Left hindlimb (tissue), 1 donor: ENCODE results near the gene CORO2A.
A peak's percentile ranks its signal among the peaks of the same experiment; 100 is the strongest.
"Not testable (repeated sequence)": the region's sequence is repeated elsewhere in the genome, so short reads cannot be mapped to it uniquely, and the experiment has no call there.

Experiments
- DNase-seq: peaks from one replicate; pipeline ENCODE4 v3.0.0-alpha.2; 2018

Gene CORO2A

GRCh38 chr9:98134702-98135557, 57.5 kb downstream of the CORO2A start:
- no peak for DNase-seq

DNA sequence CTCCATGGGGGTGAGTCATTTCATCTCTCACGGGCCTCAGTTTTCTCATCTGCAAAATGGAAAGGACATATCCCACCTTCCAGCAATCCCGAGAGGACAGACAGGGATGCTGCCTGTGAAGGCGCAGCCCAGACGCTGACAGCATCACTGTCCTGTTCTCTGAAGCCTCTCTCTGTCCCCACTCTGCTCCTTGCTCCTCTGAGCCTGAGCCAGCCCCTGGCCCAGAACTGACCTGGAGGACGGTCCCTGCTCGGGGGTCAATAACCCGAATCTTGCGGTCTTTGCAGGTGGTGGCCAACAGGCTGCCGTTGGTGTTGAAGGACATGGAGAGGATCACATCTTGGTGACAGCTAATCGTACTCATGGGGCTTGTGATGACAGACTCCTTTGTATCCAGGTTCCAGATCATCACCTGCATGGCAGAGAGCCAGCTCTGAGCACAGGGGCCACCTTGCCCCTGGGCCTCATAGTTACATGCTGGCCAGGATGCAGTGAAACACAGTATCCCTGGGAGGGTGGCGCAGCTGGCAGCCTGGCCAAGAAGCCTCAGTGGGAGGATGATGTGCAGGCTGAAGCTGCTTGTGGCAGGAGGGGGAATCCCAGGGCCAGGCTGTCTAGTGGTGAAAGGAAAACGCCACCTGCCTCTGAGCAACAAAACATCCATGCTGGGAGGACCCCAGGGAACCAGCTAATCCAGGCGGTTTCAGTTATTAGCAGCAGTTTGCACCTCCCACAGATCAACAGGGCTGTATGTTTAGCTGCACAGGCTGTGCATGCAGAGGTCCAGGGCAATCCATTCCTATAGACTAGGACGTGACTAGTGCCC, 59.4 kb downstream of the CORO2A start:
- DNase-seq = no peak

- no peak for DNase-seq
Observed at GRCh38 chr9:98132158-98132557, 60.3 kb downstream of the CORO2A start.

GRCh38 chr9:98130576-98131228, 61.7 kb downstream of the CORO2A start:
- no peak for DNase-seq

DNA sequence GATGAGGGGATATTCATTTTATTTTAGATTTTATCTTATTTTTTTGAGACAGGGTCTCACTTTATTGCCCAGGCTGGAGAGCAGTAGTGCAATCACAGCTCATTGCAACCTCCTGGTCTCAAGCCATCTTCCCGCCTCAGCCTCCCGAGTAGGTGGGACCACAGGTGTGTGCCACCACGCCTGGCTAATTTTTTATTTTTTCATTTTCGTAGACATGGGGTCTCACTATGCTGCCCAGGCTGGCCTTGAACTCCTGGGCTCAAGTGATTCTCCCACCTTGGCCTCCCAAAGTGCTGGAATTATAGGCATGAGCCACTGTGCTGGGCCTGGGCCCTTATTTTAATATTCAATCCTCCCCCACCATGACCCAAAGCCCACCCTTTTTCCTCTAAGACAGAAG, 62.4 kb downstream of the CORO2A start:
- DNase-seq = not testable (repeated sequence)

GRCh38 chr9:98129451-98129881, 63.0 kb downstream of the CORO2A start:
- no peak for DNase-seq

DNA sequence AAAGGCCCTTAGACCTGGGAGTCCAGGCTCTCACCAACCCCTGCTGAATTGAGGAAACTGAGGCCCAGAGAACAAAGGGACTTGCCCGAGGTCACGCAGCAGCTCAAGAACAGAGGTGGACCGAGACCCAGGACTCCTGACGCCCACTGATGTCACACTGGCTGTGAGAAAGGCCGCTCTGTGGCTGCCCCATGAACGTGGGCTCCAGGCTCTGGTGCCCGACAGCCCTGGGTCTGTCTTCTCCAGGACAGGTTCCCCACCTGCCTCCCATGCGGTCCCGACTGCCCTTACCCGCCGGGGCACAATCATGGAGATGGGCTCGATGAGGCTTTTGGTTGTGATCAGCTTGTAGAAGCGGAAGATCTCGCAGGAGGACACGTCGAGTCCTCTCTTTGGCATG, 64.1 kb downstream of the CORO2A start:
- no peak for DNase-seq

DNA sequence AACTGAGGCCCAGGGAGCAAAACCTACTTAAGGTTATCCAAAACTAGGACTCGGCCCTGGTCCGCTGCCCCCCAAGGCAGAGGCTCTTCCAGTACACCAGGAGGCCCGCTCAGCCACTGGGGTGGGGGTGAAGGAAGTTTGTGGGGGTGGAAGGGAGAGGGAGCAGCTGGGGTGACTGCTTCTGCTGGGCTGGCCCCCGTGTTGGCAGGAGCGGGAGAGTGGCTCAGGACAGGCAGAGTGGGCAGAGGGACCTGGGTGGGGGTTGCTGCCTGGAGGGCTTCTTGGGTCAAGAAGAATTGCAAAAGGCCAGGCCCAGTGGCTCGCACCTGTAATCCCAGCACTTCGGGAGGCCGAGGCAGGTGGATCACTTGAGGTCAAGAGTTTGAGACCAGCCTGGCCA, 65.2 kb downstream of the CORO2A start:
- no peak for DNase-seq

GRCh38 chr9:98124637-98125426, 67.6 kb downstream of the CORO2A start:
- DNase-seq = no peak

DNA sequence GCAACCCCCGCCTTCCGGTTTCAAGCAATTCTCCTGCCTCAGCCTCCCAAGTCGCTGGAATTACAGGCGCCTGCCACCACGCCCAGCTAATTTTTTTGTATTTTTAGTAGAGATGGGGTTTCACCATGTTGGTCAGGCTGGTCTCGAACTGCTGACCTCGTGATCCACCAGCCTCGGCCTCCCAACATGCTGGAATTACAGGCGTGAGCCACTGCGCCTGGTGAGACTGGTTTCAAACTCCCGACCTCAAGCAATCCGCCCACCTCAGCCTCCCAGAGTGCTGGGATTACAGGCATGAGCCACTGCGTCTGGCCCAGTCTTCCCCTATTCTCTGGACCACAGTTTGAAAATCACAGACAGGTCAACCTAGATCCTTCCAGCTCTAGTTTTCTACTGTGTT, 68.3 kb downstream of the CORO2A start:
- DNase-seq = not testable (repeated sequence)

- DNase-seq = no peak
Observed at GRCh38 chr9:98121058-98121457, 71.4 kb downstream of the CORO2A start.

DNA sequence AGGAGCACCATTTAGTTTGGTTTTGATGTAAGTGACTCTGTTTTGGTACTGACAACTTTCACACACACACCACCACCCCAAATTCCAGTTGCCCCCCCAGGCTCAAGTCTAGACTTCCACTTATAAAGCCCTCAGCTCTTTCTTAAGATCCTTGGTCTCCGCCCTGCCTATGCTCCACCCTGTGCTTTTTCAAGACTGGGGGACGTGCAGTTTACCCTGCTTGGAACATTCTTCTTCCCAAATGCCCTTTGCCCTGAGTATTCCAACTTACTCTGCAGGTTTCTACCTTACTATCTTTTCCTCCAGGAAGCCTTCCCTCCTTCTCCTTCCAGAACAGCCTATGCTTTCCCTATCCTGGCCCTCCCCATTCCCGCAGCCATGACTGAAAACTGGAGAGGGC, 72.0 kb downstream of the CORO2A start:
- no peak for DNase-seq

- peak; percentile 42 for DNase-seq
Observed at GRCh38 chr9:98118640-98119601, 73.5 kb downstream of the CORO2A start, which contains the start of gene TRIM14. TRIM14 (minus strand) TSS chr9:98119222; CDS start chr9:98119188, 34 bp downstream.

DNA sequence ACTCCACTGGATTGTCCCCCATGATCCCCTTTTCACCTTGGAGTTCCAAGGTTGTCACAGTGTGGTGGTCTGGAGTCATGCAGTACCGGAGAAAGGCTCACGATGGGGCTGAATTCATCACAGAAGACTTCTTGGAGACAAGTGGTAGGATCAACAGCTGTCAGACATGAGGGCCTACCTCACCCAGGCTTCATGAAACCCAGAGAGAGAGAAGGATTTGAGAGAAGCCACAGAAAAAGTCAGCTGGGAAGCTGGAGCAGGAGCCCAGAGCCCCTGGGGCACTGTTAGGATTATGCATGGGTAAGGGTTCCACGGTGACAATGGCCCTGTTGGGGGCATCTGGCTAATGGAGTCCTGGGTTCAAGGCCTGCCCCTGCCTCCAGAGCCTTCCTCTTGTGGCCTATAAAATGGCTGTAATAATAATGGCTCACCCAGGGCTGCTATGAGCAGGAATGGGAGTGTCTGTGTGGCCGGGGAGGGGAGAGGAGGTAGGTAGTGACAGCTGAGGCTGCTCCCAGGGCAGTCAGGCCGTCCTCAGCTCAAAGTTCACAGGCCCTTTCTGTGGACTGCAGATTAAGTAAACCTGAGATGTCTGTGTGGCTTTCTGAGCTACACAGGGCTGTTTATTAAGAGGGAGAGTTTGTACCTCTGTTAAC, 74.3 kb downstream of the CORO2A start:
- DNase-seq = no peak

DNA sequence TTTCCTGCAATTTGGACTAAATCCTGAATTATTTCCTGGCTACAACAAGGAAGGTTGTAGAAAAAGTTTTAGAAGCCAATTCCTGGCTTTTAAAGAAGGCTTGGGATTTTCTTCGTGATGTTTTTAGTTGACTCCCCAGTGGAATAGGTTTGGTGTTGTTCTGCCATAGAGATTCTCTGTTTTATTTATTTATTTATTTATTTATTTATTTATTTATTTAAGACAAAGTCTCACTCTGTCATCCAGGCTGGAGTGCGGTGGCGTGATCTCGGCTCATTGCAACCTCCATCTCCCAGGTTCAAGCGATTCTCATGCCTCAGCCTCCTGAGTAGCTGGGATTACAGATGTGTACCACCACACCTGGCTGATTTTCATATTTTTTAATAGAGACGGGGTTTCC, 75.3 kb downstream of the CORO2A start:
- not testable (repeated sequence) for DNase-seq

DNA sequence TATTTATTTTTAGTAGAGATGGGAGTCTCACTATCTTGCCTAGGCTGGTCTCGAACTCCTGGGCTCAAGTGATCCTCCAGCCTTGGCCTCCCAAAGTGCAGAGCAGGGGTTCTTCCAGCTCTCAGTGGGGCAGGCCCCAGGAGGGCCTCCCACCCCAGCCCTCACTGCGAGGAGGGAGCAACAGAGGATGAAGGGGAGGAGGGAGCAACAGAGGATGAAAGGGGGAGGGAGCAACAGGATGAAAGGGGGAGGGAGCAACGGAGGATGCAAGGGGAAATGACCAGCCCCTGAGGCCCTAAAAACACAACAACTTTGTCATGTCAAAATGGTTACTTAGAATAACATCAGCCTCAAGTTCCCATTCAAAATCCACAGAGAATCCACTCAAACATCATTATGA, 83.4 kb downstream of the CORO2A start:
- DNase-seq = no peak

- DNase-seq = no peak
Observed at GRCh38 chr9:98108531-98109031, 83.9 kb downstream of the CORO2A start.

GRCh38 chr9:98107926-98108325, 84.5 kb downstream of the CORO2A start:
- no peak for DNase-seq

GRCh38 chr9:98105006-98105405, 87.4 kb downstream of the CORO2A start:
- no peak for DNase-seq

- no peak for DNase-seq
Observed at GRCh38 chr9:98104445-98104881, 88.0 kb downstream of the CORO2A start.
